Hepatocyte (in vitro differentiated cells): ENCODE results near the gene AKAP6.

Source experiments
- CTCF ChIP-seq: fragments of 200-600 bp; sonication (generic); IDR thresholded peaks from 2 replicates; pipeline ENCODE4 v1.5.1; 2016; ENCODE audit warnings: antibody characterized with exemption, mild to moderate bottlenecking; ENCODE audit not compliant: poor library complexity
- EZH2 ChIP-seq: fragments of 200-600 bp; sonication (generic); IDR thresholded peaks from 2 replicates; pipeline ENCODE4 v1.6.1; 2016; ENCODE audit warnings: antibody characterized with exemption, mild to moderate bottlenecking, borderline replicate concordance
- EZH2phosphoT487 ChIP-seq: fragments of 200-600 bp; sonication (generic); IDR thresholded peaks from one replicate; pipeline ENCODE4 v1.6.1; 2018; ENCODE audit warnings: antibody characterized with exemption, mild to moderate bottlenecking, low read depth, moderate library complexity; ENCODE audit not compliant: unreplicated experiment, severe bottlenecking

GRCh38 chr14:32756173-32756572, 427.1 kb downstream of the AKAP6 start:
- TF ChIP-seq CTCF: no peak
- TF ChIP-seq EZH2phosphoT487: no peak
- no peak for TF ChIP-seq EZH2
